HG03521 (cell line): ENCODE data around the gene GADD45G.

ENCODE experiments used
- ATAC-seq: cut with Tn5 transposase; IDR thresholded peaks from one replicate; pipeline ENCODE4 v1.9.1; 2021; ENCODE audit warnings: mild to moderate bottlenecking, moderate library complexity; ENCODE audit not compliant: unreplicated experiment

GADD45G gene

GRCh38 chr9:89608641-89609335 is 4.0 kb downstream of the GADD45G start:
- ATAC-seq, result no peak

GRCh38 chr9:89609426-89610006 is 4.7 kb downstream of the GADD45G start:
- ATAC-seq, result no peak

GRCh38 chr9:89610391-89610925 is 5.6 kb downstream of the GADD45G start:
- no peak for ATAC-seq

- no peak for ATAC-seq
Measured at GRCh38 chr9:89611425-89611824, 6.6 kb downstream of the GADD45G start.

GRCh38 chr9:89612566-89613278 is 7.9 kb downstream of the GADD45G start:
- no peak for ATAC-seq

GRCh38 chr9:89613912-89614892 is 9.4 kb downstream of the GADD45G start:
- ATAC-seq, result no peak

GRCh38 chr9:89615661-89616060 is 10.8 kb downstream of the GADD45G start:
- ATAC-seq, result no peak

- no peak for ATAC-seq
Measured at GRCh38 chr9:89616411-89616810, 11.6 kb downstream of the GADD45G start.

- ATAC-seq, result no peak
Measured at GRCh38 chr9:89617978-89618377, 13.2 kb downstream of the GADD45G start.

DNA sequence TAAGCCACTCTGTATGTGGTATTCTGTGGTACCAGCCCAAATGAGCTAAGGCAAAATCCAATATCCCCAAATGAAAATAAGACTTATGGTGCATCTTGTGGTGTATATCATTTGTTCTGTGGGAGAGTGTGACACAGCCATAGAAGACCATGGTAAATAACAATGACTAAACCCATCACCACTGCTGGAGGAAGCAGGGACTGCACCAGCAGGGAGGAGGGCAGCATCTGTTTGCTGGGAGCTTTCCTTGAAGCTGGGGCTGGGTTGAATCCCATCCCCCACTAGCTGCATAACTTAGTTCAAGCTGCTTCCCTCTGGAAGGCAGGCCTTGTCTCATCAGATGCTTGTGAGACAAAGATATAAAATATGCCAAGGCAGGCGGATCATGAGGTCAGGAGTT is 14.2 kb downstream of the GADD45G start:
- no peak for ATAC-seq

DNA sequence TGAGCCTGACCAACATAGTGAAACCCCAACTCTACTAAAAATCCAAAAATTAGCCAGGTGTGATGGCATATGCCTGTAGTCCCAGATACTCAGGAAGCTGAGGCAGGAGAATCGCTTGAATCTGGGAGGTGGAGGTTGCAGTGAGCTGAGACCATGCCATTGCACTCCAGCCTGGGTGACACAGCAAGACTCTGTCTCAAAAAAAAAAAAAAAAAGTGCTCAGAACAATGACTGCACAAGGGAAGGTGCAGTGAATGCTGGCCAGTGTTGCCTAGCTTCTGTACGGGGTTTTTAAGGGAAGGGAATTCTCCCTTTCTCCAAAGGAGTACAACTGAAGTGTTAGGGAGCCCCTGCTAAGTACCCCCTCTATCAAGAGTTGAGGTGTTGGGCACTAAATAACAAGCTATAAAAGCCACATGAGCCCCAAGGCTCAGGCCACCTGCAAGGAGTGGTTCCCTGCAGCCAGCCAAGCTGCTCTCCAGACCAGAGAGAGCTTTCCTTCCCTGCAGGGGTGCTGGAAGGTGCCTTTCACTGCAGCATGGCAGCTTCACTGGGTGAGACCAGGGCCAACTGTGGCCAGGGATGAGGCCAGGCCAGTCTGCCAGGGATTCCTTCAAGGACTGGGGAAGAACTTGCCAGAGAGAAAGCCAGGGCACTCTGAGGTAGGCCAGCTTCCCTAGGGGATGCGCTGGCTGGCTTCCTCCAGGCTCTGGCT is 14.8 kb downstream of the GADD45G start:
- ATAC-seq, result no peak

DNA sequence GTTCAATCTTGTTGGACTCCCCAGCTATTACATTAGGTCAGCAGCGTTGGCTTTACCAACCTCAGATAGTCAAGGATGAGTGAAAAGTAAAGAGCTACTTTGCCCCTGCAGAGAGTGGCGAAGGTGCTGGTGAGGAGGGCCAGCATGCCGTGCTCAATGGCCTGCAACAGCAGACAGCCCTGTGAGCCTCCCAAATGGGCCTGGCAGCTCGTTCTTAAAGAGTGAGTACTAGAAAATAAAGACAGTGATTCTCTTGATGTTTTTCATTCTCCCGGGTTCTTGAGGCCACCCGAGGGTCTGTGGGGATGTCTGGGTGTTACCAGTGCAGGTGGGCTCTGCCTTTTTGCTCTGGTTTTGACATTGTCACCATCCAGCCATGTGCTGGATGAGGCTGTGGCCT is 16.2 kb downstream of the GADD45G start:
- no peak for ATAC-seq

DNA sequence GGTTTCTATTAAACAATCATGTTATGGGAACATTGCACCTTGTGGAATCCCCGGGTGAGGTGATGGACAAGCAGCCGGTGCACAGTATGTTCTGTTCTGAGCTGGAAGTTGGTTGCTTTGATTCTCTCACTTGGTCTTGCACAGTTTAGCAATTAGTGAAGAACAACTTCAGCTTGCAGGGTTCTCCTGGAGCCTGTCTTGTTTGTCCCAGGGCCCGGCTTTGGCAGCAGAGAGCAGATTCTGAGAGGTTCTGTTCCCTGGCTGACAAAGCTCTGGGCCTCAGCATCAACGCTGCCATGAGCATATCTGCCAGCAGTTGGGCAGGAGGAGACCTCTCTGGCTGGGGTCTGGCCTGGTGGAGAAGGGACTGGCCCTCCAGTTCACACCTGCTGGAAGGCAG is 16.9 kb downstream of the GADD45G start:
- ATAC-seq, result no peak

GRCh38 chr9:89622933-89623861 is 18.4 kb downstream of the GADD45G start:
- no peak for ATAC-seq

DNA sequence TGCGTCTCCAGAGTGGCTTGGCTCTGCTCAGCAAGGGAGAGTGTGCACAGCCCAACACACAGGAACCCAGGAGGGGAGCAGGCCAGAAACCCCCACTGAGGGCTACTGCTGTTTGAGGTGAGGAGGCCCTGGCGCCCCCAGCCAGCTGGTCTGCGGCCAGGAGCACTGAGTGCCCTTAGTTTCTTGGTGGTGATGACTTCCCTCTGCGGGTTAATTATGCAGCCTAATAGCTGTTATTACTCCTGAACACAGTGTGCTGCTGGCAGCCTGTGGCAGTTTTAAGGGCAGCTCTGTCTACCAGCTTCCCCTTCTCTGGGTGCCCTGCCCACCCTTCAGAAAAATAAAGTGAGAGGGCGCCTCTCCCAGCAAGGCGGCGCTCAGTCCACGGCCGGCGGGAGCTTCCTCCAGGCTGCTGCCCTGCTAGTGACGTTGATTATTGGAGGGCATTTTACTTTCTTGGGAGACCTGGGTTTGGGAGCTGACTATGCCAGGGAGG is 19.2 kb downstream of the GADD45G start:
- ATAC-seq, result no peak

DNA sequence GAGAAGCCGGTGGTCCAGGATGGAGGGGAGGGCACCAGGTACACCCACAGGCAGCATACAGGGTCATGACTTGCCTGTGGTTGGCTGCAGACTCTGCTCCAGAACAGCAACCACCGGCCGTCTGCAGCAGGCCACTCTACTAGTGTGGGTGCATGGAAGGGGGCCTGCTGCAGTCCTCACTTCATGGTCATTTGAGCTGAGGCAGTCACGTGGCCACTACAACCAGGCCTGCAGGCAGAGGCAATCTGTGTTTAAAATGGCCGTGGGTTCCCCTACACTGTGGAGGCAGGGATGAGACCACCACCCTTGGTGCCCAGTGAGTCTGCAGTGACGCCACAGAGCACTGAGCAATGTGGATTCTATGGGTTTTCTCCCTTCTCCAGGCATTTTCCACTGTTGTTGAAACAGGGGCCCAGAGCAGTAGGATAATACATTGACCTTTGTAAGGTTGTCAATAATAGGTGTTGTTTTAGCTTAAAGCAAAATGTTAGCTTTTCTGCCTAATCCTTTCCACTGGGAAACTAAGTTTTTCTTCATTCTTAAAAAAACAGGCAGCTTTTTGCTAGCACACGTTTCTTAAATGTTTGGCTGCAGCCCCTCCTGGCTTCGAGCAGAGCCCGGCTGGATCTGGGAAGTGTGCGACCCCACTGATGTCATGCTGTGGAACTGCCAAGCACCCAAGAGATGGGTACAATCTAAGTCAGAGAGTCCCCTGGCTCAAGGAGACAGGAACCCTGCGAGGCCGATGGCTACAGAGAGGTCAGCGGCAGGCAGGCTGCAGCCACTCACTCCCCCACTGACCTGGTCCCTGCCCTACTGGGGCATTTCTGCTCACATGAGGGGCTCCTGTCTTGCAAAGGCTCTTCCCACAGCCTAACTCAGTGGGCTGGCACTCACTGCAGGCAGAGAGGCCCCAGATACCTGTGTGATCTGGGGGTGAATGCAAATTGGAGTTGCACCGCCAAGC is 21.2 kb downstream of the GADD45G start:
- ATAC-seq, result no peak

DNA sequence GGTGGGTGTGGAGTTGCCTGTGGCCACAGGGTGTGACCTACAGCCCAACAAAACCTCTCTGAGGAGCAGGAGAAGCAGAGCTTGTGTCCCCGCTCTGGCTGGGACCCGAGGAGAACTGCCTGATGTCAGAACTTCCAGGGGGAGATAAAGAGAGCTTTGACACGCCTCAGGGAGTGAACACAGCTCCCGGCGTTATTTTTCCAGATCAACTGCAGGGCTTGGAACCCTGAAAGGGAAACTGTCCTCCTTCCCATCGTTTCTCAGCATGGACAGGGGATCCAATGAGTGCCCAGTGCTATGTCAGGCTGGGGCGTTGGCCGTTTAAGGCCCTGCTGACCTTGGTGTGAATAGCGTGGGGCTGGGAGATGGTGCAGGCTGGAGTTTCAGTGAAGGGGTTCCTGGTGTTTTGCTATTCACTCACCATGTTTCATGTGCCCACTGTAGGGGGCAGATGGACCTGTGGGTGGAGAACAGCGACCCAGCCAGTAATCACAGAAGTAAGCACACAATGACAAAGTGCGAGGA is 22.0 kb downstream of the GADD45G start:
- no peak for ATAC-seq
